GM19463 (cell line): ENCODE results near the gene TAF6.

ENCODE experiments used
- ATAC-seq: cut with Tn5 transposase; IDR thresholded peaks from one replicate; pipeline ENCODE4 v1.9.1; 2021; ENCODE audit warnings: mild to moderate bottlenecking, moderate library complexity; ENCODE audit not compliant: unreplicated experiment

TAF6 gene

GRCh38 chr7:100098913-100099312, 20.2 kb downstream of the TAF6 start:
- ATAC-seq = no peak

- ATAC-seq = no peak
These were observed 23.5 kb downstream of the TAF6 start for GRCh38 chr7:100095704-100096103.

GRCh38 chr7:100095289-100095688, 23.9 kb downstream of the TAF6 start:
- ATAC-seq = no peak

- ATAC-seq = no peak
These were observed 25.2 kb downstream of the TAF6 start for GRCh38 chr7:100093925-100094486.

GRCh38 chr7:100093498-100093897, 25.7 kb downstream of the TAF6 start:
- no peak for ATAC-seq

- no peak for ATAC-seq
These were observed 26.1 kb downstream of the TAF6 start for GRCh38 chr7:100093054-100093453.

- no peak for ATAC-seq
These were observed 27.6 kb downstream of the TAF6 start for GRCh38 chr7:100091411-100092181.

GRCh38 chr7:100090527-100091410, 28.4 kb downstream of the TAF6 start:
- no peak for ATAC-seq

- ATAC-seq = no peak
These were observed 29.5 kb downstream of the TAF6 start for GRCh38 chr7:100089458-100090196.

- peak; percentile 72 for ATAC-seq
These were observed 30.3 kb downstream of the TAF6 start, which contains the start of gene COPS6 for GRCh38 chr7:100088621-100089457. COPS6 (plus strand) TSS chr7:100088969; CDS start chr7:100088991, 22 bp downstream.

GRCh38 chr7:100088095-100088620, 31.0 kb downstream of the TAF6 start:
- ATAC-seq = no peak

GRCh38 chr7:100087055-100087750, 32.0 kb downstream of the TAF6 start:
- no peak for ATAC-seq

- no peak for ATAC-seq
These were observed 33.6 kb downstream of the TAF6 start for GRCh38 chr7:100085515-100085914.

- no peak for ATAC-seq
These were observed 36.2 kb downstream of the TAF6 start for GRCh38 chr7:100082978-100083377.

GRCh38 chr7:100081535-100082102, 37.5 kb downstream of the TAF6 start, which contains the start of gene ZNF3:
ZNF3 (minus strand) TSS chr7:100081723; CDS start chr7:100077357, 4,366 bp downstream.
- ATAC-seq = peak; percentile 83

GRCh38 chr7:100080907-100081534, 38.1 kb downstream of the TAF6 start:
- no peak for ATAC-seq

GRCh38 chr7:100079024-100079560, 40.1 kb downstream of the TAF6 start:
- no peak for ATAC-seq

GRCh38 chr7:100077205-100077604, 42.0 kb downstream of the TAF6 start:
- ATAC-seq = no peak
